SK-N-SH treated with all-trans-retinoic acid at 6 μM for 48 hours (cell line): ENCODE measurements around the gene PPP1R17.

ENCODE experiments used
- ARNTL ChIP-seq: fragments of 450-650 bp; formaldehyde crosslinking; IDR thresholded peaks from 2 replicates; pipeline ENCODE4 v1.5.0; 2020; ENCODE audit warnings: low read depth, mild to moderate bottlenecking, moderate library complexity, borderline replicate concordance
- ESRRG ChIP-seq: fragments of 250-450 bp; sonication (Bioruptor Pico); IDR thresholded peaks from 2 replicates; pipeline ENCODE4 v1.6.1; 2021; ENCODE audit warnings: mild to moderate bottlenecking
- ISL1 ChIP-seq: fragments of 250-450 bp; sonication (Bioruptor Pico); IDR thresholded peaks from 2 replicates; pipeline ENCODE4 v2.1.2; 2022; ENCODE audit warnings: mild to moderate bottlenecking, moderate library complexity
- PPARA ChIP-seq: fragments of 250-450 bp; sonication (Bioruptor Pico); IDR thresholded peaks from 2 replicates; pipeline ENCODE4 v1.5.0; 2020; ENCODE audit warnings: mild to moderate bottlenecking, borderline replicate concordance
- SNAI2 ChIP-seq: fragments of 250-450 bp; sonication (Bioruptor Pico); IDR thresholded peaks from 2 replicates; pipeline ENCODE4 v1.5.0; 2020; ENCODE audit warnings: mild to moderate bottlenecking, moderate library complexity
- ZFP3 ChIP-seq: fragments of 250-450 bp; sonication (Bioruptor Pico); IDR thresholded peaks from 2 replicates; pipeline ENCODE4 v1.5.0; 2020; ENCODE audit warnings: mild to moderate bottlenecking, moderate library complexity
- ZFP30 ChIP-seq: fragments of 450-650 bp; formaldehyde crosslinking; IDR thresholded peaks from 2 replicates; pipeline ENCODE4 v1.5.0; 2022; ENCODE audit warnings: mild to moderate bottlenecking, moderate library complexity
- ZNF8 ChIP-seq: fragments of 450-650 bp; formaldehyde crosslinking; IDR thresholded peaks from 2 replicates; pipeline ENCODE4 v1.5.0; 2020; ENCODE audit warnings: mild to moderate bottlenecking, moderate library complexity
- TF ChIP-seq, protein P1 (sequence below): fragments of 250-450 bp; sonication (Bioruptor Pico); IDR thresholded peaks from 2 replicates; pipeline ENCODE4 v1.8.0; 2020; ENCODE audit warnings: mild to moderate bottlenecking, moderate library complexity, borderline replicate concordance
- TF ChIP-seq, protein P2 (sequence below): fragments of 250-450 bp; sonication (Bioruptor Pico); IDR thresholded peaks from 2 replicates; pipeline ENCODE4 v1.8.0; 2021; ENCODE audit warnings: low read depth, mild to moderate bottlenecking, moderate library complexity, borderline replicate concordance
- TF ChIP-seq, protein P3 (sequence below): fragments of 250-450 bp; sonication (Bioruptor Pico); IDR thresholded peaks from 2 replicates; pipeline ENCODE4 v1.5.1; 2020; ENCODE audit warnings: low read depth, mild to moderate bottlenecking, moderate library complexity
- TF ChIP-seq, protein P4 (sequence below): fragments of 250-450 bp; sonication (Bioruptor Pico); IDR thresholded peaks from 2 replicates; pipeline ENCODE4 v1.5.1; 2021; ENCODE audit warnings: mild to moderate bottlenecking, moderate library complexity

DNA sequence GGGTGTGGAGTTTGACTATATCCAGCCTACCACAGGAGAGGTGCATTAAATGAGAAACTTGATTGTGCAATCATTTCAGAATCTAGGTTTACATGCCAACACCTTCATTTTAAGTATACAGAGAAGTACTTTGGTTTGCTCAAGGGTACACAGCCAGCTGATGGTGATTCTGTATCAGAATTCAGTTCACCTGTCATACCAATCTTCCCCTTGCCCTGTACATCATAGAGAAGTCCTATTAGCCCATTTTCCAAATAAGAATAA lies 35.0 kb upstream of the PPP1R17 start:
- TF ChIP-seq ARNTL (CRISPR knock-in tag), result no peak
- TF ChIP-seq ESRRG (CRISPR knock-in tag), result no peak
- TF ChIP-seq, protein P1, sequence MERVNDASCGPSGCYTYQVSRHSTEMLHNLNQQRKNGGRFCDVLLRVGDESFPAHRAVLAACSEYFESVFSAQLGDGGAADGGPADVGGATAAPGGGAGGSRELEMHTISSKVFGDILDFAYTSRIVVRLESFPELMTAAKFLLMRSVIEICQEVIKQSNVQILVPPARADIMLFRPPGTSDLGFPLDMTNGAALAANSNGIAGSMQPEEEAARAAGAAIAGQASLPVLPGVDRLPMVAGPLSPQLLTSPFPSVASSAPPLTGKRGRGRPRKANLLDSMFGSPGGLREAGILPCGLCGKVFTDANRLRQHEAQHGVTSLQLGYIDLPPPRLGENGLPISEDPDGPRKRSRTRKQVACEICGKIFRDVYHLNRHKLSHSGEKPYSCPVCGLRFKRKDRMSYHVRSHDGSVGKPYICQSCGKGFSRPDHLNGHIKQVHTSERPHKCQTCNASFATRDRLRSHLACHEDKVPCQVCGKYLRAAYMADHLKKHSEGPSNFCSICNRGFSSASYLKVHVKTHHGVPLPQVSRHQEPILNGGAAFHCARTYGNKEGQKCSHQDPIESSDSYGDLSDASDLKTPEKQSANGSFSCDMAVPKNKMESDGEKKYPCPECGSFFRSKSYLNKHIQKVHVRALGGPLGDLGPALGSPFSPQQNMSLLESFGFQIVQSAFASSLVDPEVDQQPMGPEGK, result no peak
- TF ChIP-seq ZFP30 (CRISPR knock-in tag), result no peak
- TF ChIP-seq, protein P2, sequence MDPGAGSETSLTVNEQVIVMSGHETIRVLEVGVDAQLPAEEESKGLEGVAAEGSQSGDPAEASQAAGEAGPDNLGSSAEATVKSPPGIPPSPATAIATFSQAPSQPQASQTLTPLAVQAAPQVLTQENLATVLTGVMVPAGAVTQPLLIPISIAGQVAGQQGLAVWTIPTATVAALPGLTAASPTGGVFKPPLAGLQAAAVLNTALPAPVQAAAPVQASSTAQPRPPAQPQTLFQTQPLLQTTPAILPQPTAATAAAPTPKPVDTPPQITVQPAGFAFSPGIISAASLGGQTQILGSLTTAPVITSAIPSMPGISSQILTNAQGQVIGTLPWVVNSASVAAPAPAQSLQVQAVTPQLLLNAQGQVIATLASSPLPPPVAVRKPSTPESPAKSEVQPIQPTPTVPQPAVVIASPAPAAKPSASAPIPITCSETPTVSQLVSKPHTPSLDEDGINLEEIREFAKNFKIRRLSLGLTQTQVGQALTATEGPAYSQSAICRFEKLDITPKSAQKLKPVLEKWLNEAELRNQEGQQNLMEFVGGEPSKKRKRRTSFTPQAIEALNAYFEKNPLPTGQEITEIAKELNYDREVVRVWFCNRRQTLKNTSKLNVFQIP, result no peak
- no peak for TF ChIP-seq PPARA (CRISPR knock-in tag)
- no peak for TF ChIP-seq SNAI2 (CRISPR knock-in tag)
- TF ChIP-seq, protein P3, sequence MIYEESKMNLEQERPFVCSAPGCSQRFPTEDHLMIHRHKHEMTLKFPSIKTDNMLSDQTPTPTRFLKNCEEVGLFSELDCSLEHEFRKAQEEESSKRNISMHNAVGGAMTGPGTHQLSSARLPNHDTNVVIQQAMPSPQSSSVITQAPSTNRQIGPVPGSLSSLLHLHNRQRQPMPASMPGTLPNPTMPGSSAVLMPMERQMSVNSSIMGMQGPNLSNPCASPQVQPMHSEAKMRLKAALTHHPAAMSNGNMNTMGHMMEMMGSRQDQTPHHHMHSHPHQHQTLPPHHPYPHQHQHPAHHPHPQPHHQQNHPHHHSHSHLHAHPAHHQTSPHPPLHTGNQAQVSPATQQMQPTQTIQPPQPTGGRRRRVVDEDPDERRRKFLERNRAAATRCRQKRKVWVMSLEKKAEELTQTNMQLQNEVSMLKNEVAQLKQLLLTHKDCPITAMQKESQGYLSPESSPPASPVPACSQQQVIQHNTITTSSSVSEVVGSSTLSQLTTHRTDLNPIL (CRISPR knock-in tag), result no peak
- no peak for TF ChIP-seq ZNF8 (CRISPR knock-in tag)
- no peak for TF ChIP-seq ISL1
- no peak for TF ChIP-seq ZFP3 (CRISPR knock-in tag)
- TF ChIP-seq, protein P4, sequence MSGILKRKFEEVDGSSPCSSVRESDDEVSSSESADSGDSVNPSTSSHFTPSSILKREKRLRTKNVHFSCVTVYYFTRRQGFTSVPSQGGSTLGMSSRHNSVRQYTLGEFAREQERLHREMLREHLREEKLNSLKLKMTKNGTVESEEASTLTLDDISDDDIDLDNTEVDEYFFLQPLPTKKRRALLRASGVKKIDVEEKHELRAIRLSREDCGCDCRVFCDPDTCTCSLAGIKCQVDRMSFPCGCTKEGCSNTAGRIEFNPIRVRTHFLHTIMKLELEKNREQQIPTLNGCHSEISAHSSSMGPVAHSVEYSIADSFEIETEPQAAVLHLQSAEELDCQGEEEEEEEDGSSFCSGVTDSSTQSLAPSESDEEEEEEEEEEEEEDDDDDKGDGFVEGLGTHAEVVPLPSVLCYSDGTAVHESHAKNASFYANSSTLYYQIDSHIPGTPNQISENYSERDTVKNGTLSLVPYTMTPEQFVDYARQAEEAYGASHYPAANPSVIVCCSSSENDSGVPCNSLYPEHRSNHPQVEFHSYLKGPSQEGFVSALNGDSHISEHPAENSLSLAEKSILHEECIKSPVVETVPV (CRISPR knock-in tag), result no peak
